Suprapubic skin (tissue), 4 donors: ENCODE measurements around the gene EIF5A2.

Experiments
- CTCF ChIP-seq, 2 donors: fragments of 200-600 bp in 1 of 2; fragments of 450-650 bp in 1 of 2; sonication (generic) in 1 of 2; IDR thresholded peaks; one replicate each; pipeline ENCODE4 v1.5.1; 2016 to 2019; ENCODE audit warnings: antibody characterized with exemption in 2 of 2, mild to moderate bottlenecking in 1 of 2, moderate library complexity in 1 of 2
- EP300 ChIP-seq: sonication (generic); formaldehyde crosslinking; IDR thresholded peaks from one replicate; pipeline ENCODE4 v1.6.1; 2017; ENCODE audit warnings: antibody characterized with exemption
- POLR2AphosphoS5 ChIP-seq, 3 donors: sonication (generic); formaldehyde crosslinking; IDR thresholded peaks; one replicate each; pipeline ENCODE4 v1.6.1; 2017; ENCODE audit warnings: antibody characterized with exemption in 3 of 3

GRCh38 chr3:170909129-170909903 lies 879 bp upstream of the EIF5A2 start:
- TF ChIP-seq CTCF (IDR thresholded peaks at IDR 0.05) (no peak), POLR2AphosphoS5 (IDR thresholded peaks at IDR 0.05) (peak in 1 of 3 donors; percentile 33), EP300 (no peak)
